T47D (cell line): ENCODE results near the gene ATG2A.

Experiments used
- DNase-seq, 2 experiments: peaks; one replicate each; pipeline versions ENCODE4 v3.0.0 to v3.0.0-alpha.2; 2011 to 2012; ENCODE audit warnings: low read depth in 1 of 2, low spot score in 1 of 2
- JUND ChIP-seq: IDR thresholded peaks from 2 replicates; pipeline ENCODE4 v1.6.1; 2012; ENCODE audit warnings: low read depth
- in situ Hi-C: cut with HindIII; loops from 2 replicates; pipeline ENCODE4 v1.10.0; 2016; ENCODE audit warnings: low sequenced_read_pairs, low pct_unique_long_range_greater_than_20kb

ATG2A gene

GRCh38 chr11:64905516-64906313 lies 11.3 kb downstream of the ATG2A start:
- in situ Hi-C loops: no loop called here
- no peak for DNase-seq
- no peak for TF ChIP-seq JUND

- no peak for DNase-seq
- in situ Hi-C loops: no loop called here
- TF ChIP-seq JUND: no peak
These were observed 13.6 kb downstream of the ATG2A start for GRCh38 chr11:64903291-64903833.

DNA sequence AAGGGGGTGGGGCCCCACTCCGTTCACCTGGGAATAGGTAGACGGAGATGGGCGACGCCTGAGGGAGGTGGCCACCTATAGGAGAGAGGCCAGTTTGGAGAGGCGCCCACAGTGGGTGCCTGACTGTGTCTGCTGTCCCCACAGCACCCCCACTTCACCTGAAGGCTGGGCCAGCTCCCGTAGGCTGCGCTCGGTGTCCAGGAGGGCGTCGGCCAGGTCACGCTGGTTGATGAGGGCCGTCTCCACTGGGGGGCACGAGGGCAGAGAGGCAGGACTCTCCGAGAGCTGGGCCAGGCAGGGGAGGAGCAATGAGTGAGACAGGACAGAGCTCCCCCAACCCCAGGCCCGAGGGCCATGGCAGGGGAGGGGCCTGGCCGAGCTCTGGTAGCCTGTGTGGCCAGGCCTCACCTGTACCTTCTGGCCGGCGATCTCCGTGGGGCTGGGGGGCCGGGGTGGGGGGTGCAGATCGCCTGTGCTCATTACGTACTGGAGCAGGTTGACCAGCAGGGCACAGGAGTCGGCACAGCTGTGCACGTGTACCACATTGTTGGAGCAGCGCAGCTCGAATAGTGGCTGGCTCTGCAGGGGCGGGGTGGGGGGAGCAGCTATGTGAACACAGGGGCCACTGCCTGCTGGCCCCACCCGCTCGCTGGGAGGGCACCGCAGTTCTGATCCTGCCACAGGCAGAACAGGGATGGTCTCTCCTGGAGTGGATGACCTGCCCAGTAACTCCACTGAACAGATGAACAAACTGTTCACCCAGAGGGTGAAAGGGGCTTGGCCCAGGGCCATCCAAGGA lies 14.7 kb downstream of the ATG2A start:
- no peak for DNase-seq
- in situ Hi-C loops: no loop called here
- no peak for TF ChIP-seq JUND

GRCh38 chr11:64900774-64901173 lies 16.2 kb downstream of the ATG2A start:
- DNase-seq: no peak
- no peak for TF ChIP-seq JUND
- in situ Hi-C loops: no loop called here

GRCh38 chr11:64900263-64900678 lies 16.7 kb downstream of the ATG2A start:
- DNase-seq: no peak
- TF ChIP-seq JUND: no peak
- in situ Hi-C loops: no loop called here

DNA sequence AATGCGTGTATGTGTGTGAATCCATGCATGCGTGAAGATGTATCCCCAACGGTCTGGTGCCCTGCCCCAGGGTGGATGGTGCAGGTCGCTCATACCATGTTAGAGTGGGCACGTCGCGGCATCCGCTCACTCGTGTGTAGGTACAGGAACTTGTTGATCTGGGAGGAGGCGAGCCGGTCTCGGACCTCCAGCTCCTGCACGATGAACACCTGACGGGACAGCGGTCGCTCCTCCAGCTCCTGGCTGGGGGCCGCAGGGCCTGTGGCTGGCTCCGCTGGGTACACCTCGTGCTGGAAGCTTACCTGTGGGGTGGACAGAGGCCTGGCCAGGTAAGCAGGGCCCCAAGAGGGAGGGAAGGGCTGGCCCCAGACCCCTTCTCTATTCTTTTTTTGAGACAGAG lies 18.5 kb downstream of the ATG2A start:
- no peak for TF ChIP-seq JUND
- in situ Hi-C loops: no loop called here
- no peak for DNase-seq

DNA sequence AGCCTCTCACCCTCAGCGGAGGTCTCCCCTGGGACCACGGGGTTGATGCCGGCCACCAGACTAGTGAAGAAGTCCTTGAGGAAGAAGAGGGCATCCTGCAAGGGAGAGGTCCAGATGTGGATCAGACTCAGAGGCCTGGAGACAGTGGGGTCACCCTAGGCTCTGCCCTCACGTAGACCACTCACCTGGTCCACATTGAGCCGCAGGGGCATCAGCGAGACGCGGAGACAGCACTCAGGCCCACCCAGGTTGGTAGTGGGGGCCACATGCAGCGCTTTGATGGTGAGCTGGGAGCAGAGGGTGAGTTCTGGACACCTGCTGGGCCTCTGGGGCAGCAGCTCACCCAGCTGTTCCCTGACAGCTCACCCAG lies 18.9 kb downstream of the ATG2A start:
- no peak for TF ChIP-seq JUND
- in situ Hi-C loops: no loop called here

DNA sequence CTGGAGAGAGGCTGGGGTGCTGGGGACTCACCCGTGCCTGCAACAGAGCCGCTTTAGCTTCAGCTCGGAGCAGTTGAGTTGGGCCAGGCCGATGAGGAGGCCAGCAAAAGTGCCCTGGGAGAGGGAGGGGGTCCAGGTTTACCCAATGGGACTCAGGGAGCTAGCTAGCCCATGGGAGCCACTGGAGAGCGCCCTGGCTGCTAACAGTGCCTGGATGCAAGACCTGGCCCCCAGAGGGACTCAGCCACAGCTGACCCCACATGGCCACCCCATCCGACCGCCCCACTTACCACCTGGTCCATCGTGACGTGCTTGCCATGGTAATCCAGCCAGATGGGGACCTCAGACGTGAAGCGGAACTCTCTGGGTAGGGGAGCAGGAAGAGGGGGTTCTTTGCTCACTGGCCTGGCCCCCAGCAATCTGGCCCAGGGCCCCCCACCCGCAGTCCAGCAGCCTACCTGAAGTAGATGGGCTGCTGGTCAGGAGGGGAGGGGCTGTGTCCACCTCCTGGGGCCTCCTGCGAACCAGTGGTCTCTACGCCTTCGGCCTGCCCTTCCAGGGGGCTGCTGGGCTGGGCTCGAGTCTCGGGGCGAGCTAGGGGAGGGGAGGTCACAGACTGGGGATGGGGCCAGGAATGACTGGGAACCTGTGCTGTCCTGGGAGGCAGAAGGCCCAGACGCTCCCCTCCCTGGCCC lies 19.5 kb downstream of the ATG2A start:
- DNase-seq: no peak
- no peak for TF ChIP-seq JUND
- in situ Hi-C loops: no loop called here

More for the DNA sequence above, 18.9 kb downstream of the ATG2A start:
- DNase-seq: no peak

DNA sequence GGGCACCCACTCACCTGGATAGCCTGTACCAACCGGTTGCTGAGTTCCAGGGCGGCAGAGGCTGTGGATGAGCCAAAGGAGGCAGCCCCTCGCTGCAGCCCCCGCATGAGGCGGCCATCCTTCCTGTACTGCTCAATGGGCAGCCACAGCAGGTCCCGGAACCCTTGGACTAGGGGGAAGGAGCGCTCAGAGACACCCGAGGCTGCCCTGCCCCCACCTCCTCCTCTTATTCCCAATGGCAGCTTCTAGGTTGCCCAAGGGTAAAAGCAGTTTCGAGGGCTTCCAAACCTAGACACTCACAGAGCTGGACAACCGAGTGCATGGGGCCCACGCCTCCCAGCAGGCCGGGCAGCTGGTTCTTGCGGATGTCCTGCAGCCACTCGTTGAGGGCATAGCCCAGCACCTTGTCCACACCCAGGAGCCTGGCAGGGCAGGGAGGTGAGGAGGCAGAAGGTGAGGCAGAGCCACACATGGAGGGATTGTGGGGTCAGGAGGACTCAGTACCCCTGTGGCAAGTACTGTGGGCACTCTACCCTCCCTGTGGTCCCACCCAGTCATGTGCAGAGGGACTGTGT lies 20.5 kb downstream of the ATG2A start:
- in situ Hi-C loops: no loop called here
- DNase-seq: no peak
- TF ChIP-seq JUND: no peak

DNA sequence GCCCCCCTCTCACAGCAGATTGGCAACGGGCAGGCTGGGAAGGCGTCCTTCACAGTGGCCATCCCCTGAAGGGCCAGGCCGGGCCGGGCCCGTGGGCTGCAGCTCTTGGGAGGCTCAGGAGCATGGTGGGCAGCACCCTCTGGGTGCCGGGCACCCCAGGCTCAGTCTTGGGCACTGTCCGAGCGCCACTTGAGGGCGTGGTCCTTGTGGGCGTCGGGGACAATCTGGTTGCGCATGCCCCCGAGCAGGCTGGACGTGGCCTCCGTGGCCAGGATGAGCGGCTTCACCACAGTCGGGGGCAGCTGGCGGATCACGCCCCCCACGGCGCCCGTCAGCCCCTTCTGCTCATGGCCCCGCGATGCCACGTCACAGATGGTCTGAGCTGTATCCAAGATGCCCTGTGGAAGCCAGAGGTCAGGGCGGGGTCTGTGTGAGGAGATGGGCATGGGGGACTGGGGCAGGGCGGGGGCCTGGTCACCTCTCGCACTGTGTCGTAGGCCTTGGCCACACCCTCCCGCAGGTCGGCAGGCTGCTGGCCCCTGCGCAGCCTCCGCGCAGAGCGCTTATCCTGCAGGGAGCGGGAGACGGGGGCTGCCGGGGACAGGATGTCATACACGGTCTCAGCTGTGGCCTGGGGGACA lies 22.1 kb downstream of the ATG2A start:
- in situ Hi-C loops: no loop called here
- no peak for TF ChIP-seq JUND
- no peak for DNase-seq

DNA sequence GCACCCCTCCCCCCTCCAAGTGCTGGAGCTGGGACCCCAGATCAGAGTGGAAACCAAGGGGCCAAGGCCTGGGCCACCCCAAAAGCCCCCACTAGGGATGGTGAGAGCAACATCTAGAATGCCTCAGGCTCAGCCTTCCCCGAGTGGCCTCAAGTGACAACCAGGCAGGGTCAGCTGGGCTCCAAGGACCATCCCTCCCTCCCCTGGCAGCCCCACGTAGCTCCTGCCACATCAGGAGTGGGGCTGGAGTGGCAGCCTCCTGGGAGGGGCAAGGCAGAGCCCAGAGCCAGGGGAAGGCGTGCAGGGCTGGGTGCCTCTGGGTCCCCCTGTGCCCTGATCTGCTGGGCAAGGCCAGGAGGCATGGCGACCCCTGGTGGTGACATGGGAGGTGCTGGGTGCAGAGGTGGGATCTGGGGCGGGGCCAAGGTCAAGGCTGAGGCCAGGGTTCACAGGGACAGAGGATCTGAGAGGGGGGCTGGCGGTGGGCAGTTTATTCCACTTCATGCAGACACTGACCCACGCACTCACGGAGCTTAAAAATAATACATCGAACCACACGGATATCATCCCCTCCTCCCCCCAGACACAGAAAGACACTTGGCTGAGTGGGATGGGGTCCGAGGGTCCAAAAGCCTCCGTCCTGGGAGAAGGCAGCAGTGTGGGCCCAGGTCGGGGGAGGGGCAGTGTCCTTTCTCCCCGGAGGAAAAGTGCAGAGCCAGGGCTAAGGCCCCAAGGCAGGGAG lies 22.8 kb downstream of the ATG2A start:
- peak; percentile 76 to 85 for DNase-seq
- in situ Hi-C loops: no loop called here
- no peak for TF ChIP-seq JUND
